ENCODE measurements around the gene HOXB5.

HOXB5 gene

GRCh38 chr17:48571024-48571818, 22.4 kb downstream of the HOXB5 start (continued):
- peak; percentile 29; the same call in 1 of the 2 replicates for TF ChIP-seq ZBTB11 (tag by site-specific recombination; conservative IDR thresholded peaks at IDR 0.05; ENCODE audit: low read depth)
- TF ChIP-seq ZNF239 (tag by site-specific recombination; IDR thresholded peaks at IDR 0.05) = no peak
- no peak for TF ChIP-seq KLF8 (tag by site-specific recombination; IDR thresholded peaks at IDR 0.05)
- TF ChIP-seq ZNF354C (tag by site-specific recombination; IDR thresholded peaks at IDR 0.05; ENCODE audit: borderline replicate concordance, low read depth) = no peak
- TF ChIP-seq ZNF514 (tag by site-specific recombination; IDR thresholded peaks at IDR 0.05) = no peak
- TF ChIP-seq, protein P1, sequence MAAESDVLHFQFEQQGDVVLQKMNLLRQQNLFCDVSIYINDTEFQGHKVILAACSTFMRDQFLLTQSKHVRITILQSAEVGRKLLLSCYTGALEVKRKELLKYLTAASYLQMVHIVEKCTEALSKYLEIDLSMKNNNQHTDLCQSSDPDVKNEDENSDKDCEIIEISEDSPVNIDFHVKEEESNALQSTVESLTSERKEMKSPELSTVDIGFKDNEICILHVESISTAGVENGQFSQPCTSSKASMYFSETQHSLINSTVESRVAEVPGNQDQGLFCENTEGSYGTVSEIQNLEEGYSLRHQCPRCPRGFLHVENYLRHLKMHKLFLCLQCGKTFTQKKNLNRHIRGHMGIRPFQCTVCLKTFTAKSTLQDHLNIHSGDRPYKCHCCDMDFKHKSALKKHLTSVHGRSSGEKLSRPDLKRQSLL (tag by site-specific recombination; IDR thresholded peaks at IDR 0.05) = no peak
- peak; percentile 68 for TF ChIP-seq ZNF629 (tag by site-specific recombination; IDR thresholded peaks at IDR 0.05)
- no peak for TF ChIP-seq ZNF302 (tag by site-specific recombination; IDR thresholded peaks at IDR 0.05; ENCODE audit: low read depth)
- 0 out of 2 replicates have a peak, but pooled peaks have one; percentile 5 for TF ChIP-seq ZNF660 (tag by site-specific recombination; IDR thresholded peaks at IDR 0.05)
- peak; percentile 52; the same call in 1 of the 2 replicates for TF ChIP-seq KLF7 (tag by site-specific recombination; IDR thresholded peaks at IDR 0.05; ENCODE audit: borderline replicate concordance)
- TF ChIP-seq ZNF157 (tag by site-specific recombination; IDR thresholded peaks at IDR 0.05) = no peak
- TF ChIP-seq ZNF394 (tag by site-specific recombination; IDR thresholded peaks at IDR 0.05; ENCODE audit: borderline replicate concordance) = no peak; the same call in 1 of the 2 replicates
- TF ChIP-seq SCRT1 (tag by site-specific recombination; IDR thresholded peaks at IDR 0.05; ENCODE audit: borderline replicate concordance) = no peak
- TF ChIP-seq ZNF37A (tag by site-specific recombination; IDR thresholded peaks at IDR 0.05) = no peak
- TF ChIP-seq ZNF2 (tag by site-specific recombination; IDR thresholded peaks at IDR 0.05) = peak; percentile 45; the same call in 1 of the 2 replicates
- TF ChIP-seq ZNF776 (tag by site-specific recombination; IDR thresholded peaks at IDR 0.05; ENCODE audit: borderline replicate concordance) = no peak
- no peak; the same call in 1 of the 2 replicates for TF ChIP-seq ZNF391 (tag by site-specific recombination; IDR thresholded peaks at IDR 0.05; ENCODE audit: borderline replicate concordance, low read depth)
- no peak for TF ChIP-seq ZNF133 (tag by site-specific recombination; IDR thresholded peaks at IDR 0.05)
- TF ChIP-seq ZBTB1 (tag by site-specific recombination; IDR thresholded peaks at IDR 0.05) = no peak
- TF ChIP-seq KLF10 (tag by site-specific recombination; IDR thresholded peaks at IDR 0.05) = no peak; the same call in 1 of the 2 replicates
- TF ChIP-seq ZNF114 (tag by site-specific recombination; IDR thresholded peaks at IDR 0.05) = no peak
- peak; percentile 97 for TF ChIP-seq PRDM1 (tag by site-specific recombination; IDR thresholded peaks at IDR 0.05)
- TF ChIP-seq, protein P2, sequence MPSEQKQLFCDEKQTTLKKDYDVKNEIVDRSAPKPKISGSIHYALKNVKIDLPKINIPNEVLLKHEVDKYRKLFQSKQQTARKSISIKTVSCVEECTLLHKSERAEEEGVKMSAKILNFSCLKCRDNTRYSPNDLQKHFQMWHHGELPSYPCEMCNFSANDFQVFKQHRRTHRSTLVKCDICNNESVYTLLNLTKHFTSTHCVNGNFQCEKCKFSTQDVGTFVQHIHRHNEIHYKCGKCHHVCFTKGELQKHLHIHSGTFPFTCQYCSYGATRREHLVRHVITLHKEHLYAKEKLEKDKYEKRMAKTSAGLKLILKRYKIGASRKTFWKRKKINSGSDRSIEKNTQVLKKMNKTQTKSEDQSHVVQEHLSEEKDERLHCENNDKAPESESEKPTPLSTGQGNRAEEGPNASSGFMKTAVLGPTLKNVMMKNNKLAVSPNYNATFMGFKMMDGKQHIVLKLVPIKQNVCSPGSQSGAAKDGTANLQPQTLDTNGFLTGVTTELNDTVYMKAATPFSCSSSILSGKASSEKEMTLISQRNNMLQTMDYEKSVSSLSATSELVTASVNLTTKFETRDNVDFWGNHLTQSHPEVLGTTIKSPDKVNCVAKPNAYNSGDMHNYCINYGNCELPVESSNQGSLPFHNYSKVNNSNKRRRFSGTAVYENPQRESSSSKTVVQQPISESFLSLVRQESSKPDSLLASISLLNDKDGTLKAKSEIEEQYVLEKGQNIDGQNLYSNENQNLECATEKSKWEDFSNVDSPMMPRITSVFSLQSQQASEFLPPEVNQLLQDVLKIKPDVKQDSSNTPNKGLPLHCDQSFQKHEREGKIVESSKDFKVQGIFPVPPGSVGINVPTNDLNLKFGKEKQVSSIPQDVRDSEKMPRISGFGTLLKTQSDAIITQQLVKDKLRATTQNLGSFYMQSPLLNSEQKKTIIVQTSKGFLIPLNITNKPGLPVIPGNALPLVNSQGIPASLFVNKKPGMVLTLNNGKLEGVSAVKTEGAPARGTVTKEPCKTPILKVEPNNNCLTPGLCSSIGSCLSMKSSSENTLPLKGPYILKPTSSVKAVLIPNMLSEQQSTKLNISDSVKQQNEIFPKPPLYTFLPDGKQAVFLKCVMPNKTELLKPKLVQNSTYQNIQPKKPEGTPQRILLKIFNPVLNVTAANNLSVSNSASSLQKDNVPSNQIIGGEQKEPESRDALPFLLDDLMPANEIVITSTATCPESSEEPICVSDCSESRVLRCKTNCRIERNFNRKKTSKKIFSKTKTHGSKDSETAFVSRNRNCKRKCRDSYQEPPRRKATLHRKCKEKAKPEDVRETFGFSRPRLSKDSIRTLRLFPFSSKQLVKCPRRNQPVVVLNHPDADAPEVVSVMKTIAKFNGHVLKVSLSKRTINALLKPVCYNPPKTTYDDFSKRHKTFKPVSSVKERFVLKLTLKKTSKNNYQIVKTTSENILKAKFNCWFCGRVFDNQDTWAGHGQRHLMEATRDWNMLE (tag by site-specific recombination; conservative IDR thresholded peaks at IDR 0.05; ENCODE audit: low read depth) = no peak
- TF ChIP-seq ZNF585B (tag by site-specific recombination; IDR thresholded peaks at IDR 0.05) = no peak
- no peak for TF ChIP-seq ZNF830 (tag by site-specific recombination; IDR thresholded peaks at IDR 0.05; ENCODE audit: low read depth)
- no peak for TF ChIP-seq MYNN (tag by site-specific recombination; IDR thresholded peaks at IDR 0.05; ENCODE audit: borderline replicate concordance)
- TF ChIP-seq ZNF341 (tag by site-specific recombination; IDR thresholded peaks at IDR 0.05; ENCODE audit: low read depth) = peak; percentile 94
- no peak for TF ChIP-seq ZNF548 (tag by site-specific recombination; IDR thresholded peaks at IDR 0.05)
- no peak for TF ChIP-seq ZNF549 (tag by site-specific recombination; IDR thresholded peaks at IDR 0.05)
- TF ChIP-seq GLI4 (tag by site-specific recombination; IDR thresholded peaks at IDR 0.05) = no peak
- peak; percentile 82 for TF ChIP-seq ZNF596 (tag by site-specific recombination; IDR thresholded peaks at IDR 0.05)
- TF ChIP-seq ZSCAN23 (tag by site-specific recombination; IDR thresholded peaks at IDR 0.05) = no peak
